Activated CD4-positive, alpha-beta T cell treated with anti-CD3 and anti-CD28 coated beads, Interleukin-2, amount 50 U/mL, for 1 hour (primary cell): ENCODE data around the gene UPK2.

Source experiments
- DNase-seq: peaks from one replicate; pipeline ENCODE4 v3.0.0-alpha.2; 2020

Gene UPK2

GRCh38 chr11:118996926-118997626 is 41.0 kb downstream of the UPK2 start:
- DNase-seq, result peak; percentile 32

GRCh38 chr11:118997627-118998387 is 41.7 kb downstream of the UPK2 start, which contains the start of gene CENATAC:
Gene CENATAC, plus strand, starts transcription at chr11:118998138. Its CDS starts 60 bp downstream, at chr11:118998198.
- peak; percentile 95 for DNase-seq

GRCh38 chr11:118998388-118998717 is 42.3 kb downstream of the UPK2 start:
- peak; percentile 11 for DNase-seq

GRCh38 chr11:118998822-118999221 is 42.7 kb downstream of the UPK2 start:
- DNase-seq, result no peak

- no peak for DNase-seq
These were observed 44.8 kb downstream of the UPK2 start for GRCh38 chr11:119000906-119001305.

- DNase-seq, result no peak
These were observed 50.6 kb downstream of the UPK2 start for GRCh38 chr11:119006656-119007055.
